Duodenal mucosa (tissue), 2 donors: ENCODE measurements around the gene MEIS2.

ENCODE experiments used
- H3K27ac ChIP-seq: one replicate; pipeline ENCODE4 v1.7.0; 2013; ENCODE audit warnings: low read depth, low read length
- H3K27me3 ChIP-seq, 2 donors: one replicate each; pipeline ENCODE4 v1.7.0; 2013; ENCODE audit warnings: low read length in 2 of 2, control low read depth in 1 of 2; ENCODE audit not compliant: insufficient read depth in 2 of 2, control insufficient read depth in 1 of 2
- H3K36me3 ChIP-seq, 2 donors: one replicate each; pipeline ENCODE4 v1.7.0; 2013; ENCODE audit warnings: low read length in 2 of 2, control low read depth in 1 of 2; ENCODE audit not compliant: insufficient read depth in 2 of 2, control insufficient read depth in 1 of 2
- H3K4me1 ChIP-seq, 2 donors: one replicate each; pipeline ENCODE4 v1.7.0; 2013; ENCODE audit warnings: low read length in 2 of 2, control low read depth in 1 of 2; ENCODE audit not compliant: insufficient read depth in 2 of 2, control insufficient read depth in 1 of 2
- H3K4me3 ChIP-seq, 2 donors: one replicate each; pipeline ENCODE4 v1.7.0; 2013; ENCODE audit warnings: low read length in 2 of 2, low read depth in 1 of 2
- H3K9ac ChIP-seq, 2 donors: one replicate each; pipeline ENCODE4 v1.7.0; 2013; ENCODE audit warnings: low read length in 2 of 2, low read depth in 1 of 2
- H3K9me3 ChIP-seq, 2 donors: one replicate each; pipeline ENCODE4 v1.7.0; 2013; ENCODE audit warnings: low read length in 2 of 2, control low read depth in 1 of 2; ENCODE audit not compliant: control insufficient read depth in 1 of 2

The MEIS2 gene

DNA sequence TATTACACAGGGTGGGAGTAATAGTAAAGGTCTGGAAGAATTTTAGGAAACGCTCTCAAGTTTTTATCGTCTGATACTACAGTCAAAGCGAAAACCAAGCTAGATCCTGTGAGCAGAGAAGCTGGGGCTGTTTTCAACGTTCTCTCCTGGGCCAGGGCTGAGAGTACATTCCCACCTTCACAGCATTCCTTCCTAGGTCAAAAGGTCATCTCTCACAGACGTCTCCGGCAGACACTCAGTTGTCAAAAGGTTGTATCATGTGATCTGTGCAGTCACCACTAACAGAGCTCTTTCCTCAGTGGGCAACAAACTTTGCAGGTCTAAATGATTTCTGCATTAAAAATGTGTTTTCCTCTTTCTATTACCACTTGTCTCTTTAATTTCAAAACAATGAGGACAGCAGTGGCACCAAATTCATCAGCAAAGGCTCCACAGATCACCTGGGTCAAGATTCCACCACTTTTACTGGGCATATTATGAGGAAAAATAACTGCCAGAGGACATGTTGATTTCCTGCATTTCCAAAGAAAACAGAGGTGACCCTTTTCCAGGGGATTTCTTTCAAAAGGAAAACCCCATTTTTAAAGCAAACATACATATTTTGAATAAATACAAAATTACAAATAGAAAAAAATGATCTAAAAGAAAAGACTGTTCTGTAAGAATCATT is 41.9 kb downstream of the MEIS2 start:
- Histone ChIP-seq H3K9me3 (no peaks in the 10 kb centered on the region), H3K27ac (no peak overlapping the region), H3K4me1 (no peaks in the 10 kb centered on the region), H3K4me3 (no peak overlapping the region), H3K27me3 (no peaks in the 10 kb centered on the region), H3K9ac (no peak overlapping the region), H3K36me3 (peaks cover 0 to 5% of the 10 kb centered on the region in 2 donors)

DNA sequence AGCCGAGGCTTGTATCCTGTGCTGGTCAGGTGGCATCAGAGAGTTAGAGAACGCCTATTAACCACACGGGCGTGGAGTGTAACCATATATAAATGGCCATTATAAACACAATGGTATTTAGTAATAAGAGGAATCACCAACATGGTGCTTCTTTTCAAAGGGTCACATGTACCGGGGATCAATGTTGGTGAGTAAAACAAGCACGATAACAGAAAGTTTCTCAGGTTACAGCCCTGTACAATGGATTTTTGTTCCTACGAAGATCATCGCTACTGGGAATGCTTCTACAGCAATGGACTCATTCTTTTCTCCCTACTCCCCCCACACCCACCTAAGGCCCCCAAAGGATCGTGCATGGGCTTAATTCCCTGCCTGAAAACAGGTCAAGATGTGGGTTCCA is 42.5 kb downstream of the MEIS2 start:
- no peak overlapping the region for H3K9ac ChIP-seq
- H3K4me1 ChIP-seq = no peaks in the 10 kb centered on the region
- H3K9me3 ChIP-seq = no peaks in the 10 kb centered on the region
- H3K27me3 ChIP-seq = no peaks in the 10 kb centered on the region
- no peak overlapping the region for H3K27ac ChIP-seq
- no peak overlapping the region for H3K4me3 ChIP-seq
- H3K36me3 ChIP-seq = no peaks in the 10 kb centered on the region

DNA sequence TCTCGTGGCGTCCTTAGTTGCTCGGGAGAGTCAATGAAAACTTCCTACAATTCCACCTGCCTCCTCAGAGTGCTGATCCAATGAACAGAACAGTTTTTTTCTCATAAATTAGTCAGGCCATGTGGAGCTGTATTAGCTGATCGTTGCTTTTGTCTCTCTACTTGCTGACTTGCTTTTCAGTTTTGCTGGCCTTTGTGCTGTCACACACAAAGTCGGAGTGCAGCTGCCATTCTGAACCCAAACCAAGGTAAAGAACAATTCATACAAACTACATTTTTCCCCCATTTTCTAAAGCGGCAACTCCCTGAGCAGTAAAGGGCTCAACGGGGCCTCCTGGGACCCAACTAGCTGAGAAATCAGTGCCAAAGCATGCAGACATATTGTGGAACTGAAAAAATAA is 43.1 kb downstream of the MEIS2 start:
- Histone ChIP-seq H3K27ac (no peak overlapping the region), H3K27me3 (no peaks in the 10 kb centered on the region), H3K9me3 (no peaks in the 10 kb centered on the region), H3K4me3 (no peak overlapping the region), H3K36me3 (no peaks in the 10 kb centered on the region), H3K9ac (no peak overlapping the region), H3K4me1 (no peaks in the 10 kb centered on the region)

DNA sequence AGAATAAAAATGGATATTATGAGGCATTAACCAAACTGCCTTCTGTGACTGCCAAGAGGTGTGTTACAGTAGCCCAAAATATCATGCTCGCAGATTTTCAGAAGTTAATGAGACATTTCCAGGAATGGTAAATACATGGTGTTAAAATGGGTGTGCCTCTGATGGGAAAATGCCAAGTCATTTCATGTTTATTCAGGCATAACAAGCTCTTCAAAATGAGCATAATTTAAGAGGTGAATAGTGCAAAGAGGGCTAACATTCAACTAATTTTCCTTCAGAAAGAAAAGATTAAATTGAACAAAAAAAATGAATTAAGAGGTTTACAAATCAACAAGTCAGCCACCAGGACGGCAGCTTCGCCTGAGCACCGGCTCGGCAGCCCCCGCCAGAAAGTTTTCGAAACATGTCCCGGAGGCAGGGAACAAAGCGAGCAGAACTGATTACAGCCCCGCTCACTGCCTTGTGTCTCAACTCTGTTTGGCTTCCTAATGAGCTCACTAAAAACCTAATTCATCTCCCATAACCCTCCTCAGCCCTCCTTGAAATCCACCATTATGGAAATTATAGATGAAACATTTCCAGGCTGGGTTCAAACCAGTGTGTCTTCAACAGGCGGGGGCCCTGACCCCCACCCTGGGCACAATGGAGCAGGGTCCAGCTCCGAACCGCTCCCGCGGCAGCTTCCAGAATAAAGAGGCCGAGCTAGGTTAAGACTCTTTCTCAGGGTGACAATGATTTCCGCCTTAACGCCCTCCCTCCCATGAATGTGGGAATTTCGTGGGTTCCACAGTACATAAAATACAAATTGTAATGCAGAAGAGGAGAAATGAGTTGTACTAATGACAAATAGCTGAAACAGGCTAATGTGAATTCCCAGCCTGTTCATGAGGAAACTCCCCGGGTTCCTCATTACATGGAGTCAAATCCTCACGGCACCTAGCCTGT is 43.9 kb downstream of the MEIS2 start:
- no peak overlapping the region for H3K4me3 ChIP-seq
- no peaks in the 10 kb centered on the region for H3K36me3 ChIP-seq
- H3K27me3 ChIP-seq = no peaks in the 10 kb centered on the region
- no peak overlapping the region for H3K9ac ChIP-seq
- H3K27ac ChIP-seq = no peak overlapping the region
- H3K9me3 ChIP-seq = no peaks in the 10 kb centered on the region
- no peaks in the 10 kb centered on the region for H3K4me1 ChIP-seq

DNA sequence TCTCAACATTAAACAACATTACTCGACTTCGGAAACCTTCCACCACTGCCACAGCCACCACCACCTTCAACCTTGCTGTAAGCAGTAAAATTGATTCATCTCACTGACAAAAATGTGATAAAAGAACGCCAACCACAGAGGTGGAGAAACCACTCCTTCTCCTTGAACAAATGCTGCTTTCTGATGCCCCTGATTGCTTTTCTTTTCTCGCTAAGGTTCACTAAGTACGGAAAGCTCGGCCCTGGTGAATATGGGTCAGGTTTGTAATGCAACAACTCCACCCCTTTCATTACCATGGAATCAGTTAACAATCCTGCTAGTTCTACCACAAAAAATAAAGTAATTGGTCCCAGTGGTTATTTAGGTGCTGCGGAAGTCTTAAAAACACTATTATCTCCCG is 44.9 kb downstream of the MEIS2 start:
- Histone ChIP-seq H3K36me3 (no peaks in the 10 kb centered on the region), H3K9me3 (no peaks in the 10 kb centered on the region), H3K9ac (no peak overlapping the region), H3K27me3 (no peaks in the 10 kb centered on the region), H3K4me1 (no peaks in the 10 kb centered on the region), H3K4me3 (no peak overlapping the region), H3K27ac (no peak overlapping the region)

DNA sequence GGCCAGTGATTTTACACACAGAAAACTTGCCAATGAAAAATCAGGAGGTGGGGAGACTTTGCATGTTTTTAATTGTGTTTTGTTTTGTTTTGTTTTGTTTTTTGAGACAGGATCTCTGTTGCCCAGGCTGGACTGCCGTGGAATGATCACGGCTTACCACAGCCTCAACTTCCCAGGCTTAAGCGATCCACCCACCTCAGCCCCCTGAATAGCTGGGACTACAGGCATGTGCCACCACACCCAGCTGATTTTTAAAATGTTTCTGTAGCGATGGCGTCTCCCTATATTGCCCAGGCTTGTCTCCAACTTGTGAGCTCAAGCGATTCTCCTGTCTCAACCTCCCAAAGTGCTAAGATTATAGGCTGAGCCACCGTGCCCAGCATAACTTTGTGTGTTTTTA is 46.0 kb downstream of the MEIS2 start:
- no peak overlapping the region for H3K9ac ChIP-seq
- H3K9me3 ChIP-seq = no peaks in the 10 kb centered on the region
- H3K4me3 ChIP-seq = no peak overlapping the region
- no peaks in the 10 kb centered on the region for H3K36me3 ChIP-seq
- no peak overlapping the region for H3K27ac ChIP-seq
- H3K27me3 ChIP-seq = no peaks in the 10 kb centered on the region
- no peaks in the 10 kb centered on the region for H3K4me1 ChIP-seq

DNA sequence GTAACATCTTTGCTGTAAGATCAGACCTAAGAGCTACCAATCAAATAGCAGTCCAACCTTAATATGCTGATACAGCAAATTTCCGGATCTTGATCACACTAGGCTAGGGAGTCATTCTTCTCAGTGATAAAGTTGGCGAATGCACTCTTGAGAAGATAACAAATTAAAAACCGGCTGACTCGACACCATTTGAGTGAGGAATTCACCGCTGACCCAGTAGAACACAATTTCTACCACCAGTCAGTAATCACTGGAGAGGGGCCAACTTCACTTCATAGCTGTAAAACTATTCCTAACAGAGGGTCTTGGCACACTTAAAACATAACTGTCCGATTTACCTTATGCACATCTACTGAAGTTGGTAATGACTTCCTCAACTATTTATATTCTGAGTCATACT is 47.2 kb downstream of the MEIS2 start:
- H3K4me3 ChIP-seq = no peak overlapping the region
- no peaks in the 10 kb centered on the region for H3K4me1 ChIP-seq
- H3K36me3 ChIP-seq = no peaks in the 10 kb centered on the region
- H3K27ac ChIP-seq = no peak overlapping the region
- H3K27me3 ChIP-seq = no peaks in the 10 kb centered on the region
- H3K9me3 ChIP-seq = no peaks in the 10 kb centered on the region
- H3K9ac ChIP-seq = no peak overlapping the region

DNA sequence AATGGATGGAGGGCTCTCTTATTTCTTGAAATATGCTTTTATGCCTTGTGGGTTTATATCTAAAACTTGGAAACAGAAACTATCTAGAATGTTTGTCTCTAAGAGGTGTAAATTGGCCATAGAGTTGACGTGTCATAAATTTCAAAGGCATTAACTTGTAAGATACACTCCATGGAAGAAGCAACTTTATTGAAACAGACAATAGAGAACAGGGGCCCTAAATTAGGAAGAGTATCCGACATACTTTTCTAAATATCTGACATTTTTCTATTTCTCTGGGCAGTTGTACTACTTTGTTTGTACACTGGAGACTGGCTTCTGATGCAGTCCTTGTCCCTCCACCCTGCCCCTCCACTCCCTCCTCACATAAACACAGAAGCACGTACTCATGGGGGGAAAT is 50.0 kb downstream of the MEIS2 start:
- Histone ChIP-seq H3K9me3 (no peaks in the 10 kb centered on the region), H3K4me1 (no peaks in the 10 kb centered on the region), H3K4me3 (no peak overlapping the region), H3K9ac (no peak overlapping the region), H3K27ac (no peak overlapping the region), H3K36me3 (no peaks in the 10 kb centered on the region), H3K27me3 (no peaks in the 10 kb centered on the region)

DNA sequence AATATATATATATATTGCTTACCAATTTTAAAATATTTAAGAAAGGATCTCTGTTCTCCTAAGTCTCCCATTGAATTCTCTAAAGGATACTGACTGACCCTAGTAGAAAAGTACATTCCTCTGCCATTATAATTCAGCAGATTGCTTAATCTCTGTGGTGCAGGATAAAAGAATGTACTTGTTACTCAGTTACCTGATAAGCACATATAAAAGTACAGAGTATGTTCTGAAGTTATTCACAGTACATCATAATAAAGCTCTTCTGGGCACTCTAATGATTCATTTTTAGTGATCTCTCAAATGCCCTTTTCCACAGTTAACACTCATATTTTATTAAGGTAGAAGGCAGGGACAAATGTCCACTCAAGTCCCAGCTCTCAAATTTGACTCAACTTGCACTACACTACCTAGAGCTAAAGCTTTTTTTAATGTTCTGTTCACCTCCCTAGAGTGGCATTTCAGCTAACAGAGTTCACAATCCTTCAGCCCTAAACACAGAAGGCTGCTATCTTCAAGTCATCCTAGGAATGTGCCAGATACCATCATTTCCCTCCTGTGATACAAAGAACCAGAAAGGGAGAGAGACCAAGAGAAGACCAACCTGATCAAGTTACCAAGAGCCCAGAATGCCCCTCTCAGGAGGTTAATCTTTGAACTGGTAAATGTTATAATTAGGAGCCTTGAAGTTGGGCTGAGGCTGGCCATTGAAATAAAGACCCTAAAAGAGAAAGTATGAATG is 53.3 kb downstream of the MEIS2 start:
- Histone ChIP-seq H3K27me3 (no peaks in the 10 kb centered on the region), H3K9ac (no peak overlapping the region), H3K27ac (no peak overlapping the region), H3K36me3 (no peaks in the 10 kb centered on the region), H3K9me3 (no peaks in the 10 kb centered on the region), H3K4me1 (no peaks in the 10 kb centered on the region), H3K4me3 (no peak overlapping the region)
